HG03457 (cell line): ENCODE measurements around the gene OR14C36.
A peak's percentile ranks its signal among the peaks of the same experiment; 100 is the strongest.
"Not testable (repeated sequence)": the region's sequence is repeated elsewhere in the genome, so short reads cannot be mapped to it uniquely, and the experiment has no call there.

Experiments
- ATAC-seq: cut with Tn5 transposase; IDR thresholded peaks from one replicate; pipeline ENCODE4 v1.9.1; 2021; ENCODE audit warnings: moderate number of reproducible peaks; ENCODE audit not compliant: unreplicated experiment

Gene OR14C36, protein sequence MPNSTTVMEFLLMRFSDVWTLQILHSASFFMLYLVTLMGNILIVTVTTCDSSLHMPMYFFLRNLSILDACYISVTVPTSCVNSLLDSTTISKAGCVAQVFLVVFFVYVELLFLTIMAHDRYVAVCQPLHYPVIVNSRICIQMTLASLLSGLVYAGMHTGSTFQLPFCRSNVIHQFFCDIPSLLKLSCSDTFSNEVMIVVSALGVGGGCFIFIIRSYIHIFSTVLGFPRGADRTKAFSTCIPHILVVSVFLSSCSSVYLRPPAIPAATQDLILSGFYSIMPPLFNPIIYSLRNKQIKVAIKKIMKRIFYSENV

GRCh38 chr1:248348475-248348874 is at the start of gene OR14C36:
OR14C36 (plus strand) TSS chr1:248348775; CDS start chr1:248348775, 0 bp downstream.
- no peak for ATAC-seq

DNA sequence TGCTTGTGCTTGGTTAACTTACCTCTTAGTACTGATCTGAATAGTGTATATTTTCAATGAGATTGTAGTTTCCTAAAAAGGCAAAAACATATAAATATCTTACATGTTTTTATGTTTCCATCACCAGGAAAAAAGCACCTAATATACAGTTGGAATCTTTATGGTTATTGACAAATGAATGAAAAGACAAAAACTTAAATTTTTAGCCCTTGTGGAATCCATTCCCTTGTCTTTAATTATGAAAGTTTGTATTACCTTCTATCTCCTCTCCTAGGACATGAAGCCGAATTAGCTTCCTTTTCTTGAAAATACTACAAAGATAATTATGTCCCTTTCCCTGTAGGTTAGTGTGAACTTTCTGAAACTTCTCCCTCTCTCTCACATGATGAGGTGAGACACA is 45.3 kb upstream of the OR14C36 start, which contains the start of gene OR2T12:
TSS of gene OR2T12 (minus strand) at position 101 of the 400 bp plus-strand sequence. CDS start 7,846 bp downstream, outside the sequence.
- ATAC-seq = no peak

DNA sequence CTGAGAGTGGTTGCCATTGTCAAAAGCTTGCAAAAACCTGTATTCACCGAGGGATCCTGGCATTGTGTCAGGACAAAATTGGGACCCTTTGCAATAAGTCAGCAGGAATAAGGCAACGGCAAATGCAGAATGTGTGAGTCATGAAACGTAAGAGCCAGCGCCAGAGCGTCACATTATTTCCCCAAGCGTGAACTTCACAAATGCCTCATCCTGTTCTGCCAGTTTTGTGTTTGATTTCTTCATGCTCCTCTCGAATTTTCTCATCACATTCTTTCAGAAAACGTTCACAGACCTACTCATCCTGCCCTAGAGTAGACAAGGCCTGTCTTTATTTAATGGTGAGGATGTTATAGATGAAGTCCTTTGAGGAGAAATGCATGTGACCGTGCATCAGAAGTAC is 42.9 kb upstream of the OR14C36 start:
- ATAC-seq = not testable (repeated sequence)

DNA sequence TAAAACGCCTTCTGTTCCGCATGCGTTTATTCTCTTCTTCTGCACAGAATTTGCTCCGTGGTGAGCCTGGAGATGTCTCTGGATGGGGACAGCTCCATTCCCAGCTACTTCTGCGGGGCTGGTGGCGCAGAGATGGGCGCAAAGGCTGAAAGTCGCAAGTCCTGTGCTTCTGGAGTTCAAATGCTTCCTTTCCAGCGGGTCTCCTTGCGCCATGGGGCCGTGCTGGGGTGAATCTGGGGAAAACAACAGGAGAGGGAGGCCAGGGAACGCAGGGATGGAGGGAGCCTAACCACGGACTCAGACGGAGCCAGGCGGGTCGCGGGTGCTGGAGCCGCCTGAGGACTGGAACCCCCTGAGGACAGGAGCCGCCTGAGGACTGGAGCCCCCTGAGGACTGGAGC is 42.5 kb upstream of the OR14C36 start:
- ATAC-seq = no peak

DNA sequence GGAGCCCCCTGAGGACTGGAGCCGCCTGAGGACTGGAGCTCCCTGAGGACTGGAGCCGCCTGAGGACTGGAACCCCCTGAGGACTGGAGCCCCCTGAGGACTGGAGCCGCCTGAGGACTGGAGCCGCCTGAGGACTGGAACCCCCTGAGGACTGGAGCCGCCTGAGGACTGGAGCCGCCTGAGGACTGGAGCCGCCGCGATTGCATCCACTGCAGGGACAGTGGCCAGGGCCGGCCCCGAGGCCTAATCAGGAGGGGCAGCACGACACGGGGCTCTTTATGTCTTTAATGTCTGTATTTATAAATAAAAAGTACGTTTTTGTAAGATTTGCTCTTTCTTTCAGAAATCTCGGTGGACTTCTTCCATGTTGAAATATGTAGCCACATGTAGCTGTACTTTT is 41.8 kb upstream of the OR14C36 start:
- ATAC-seq = not testable (repeated sequence)

GRCh38 chr1:248316796-248317195 is 31.8 kb upstream of the OR14C36 start:
- no peak for ATAC-seq

GRCh38 chr1:248324468-248324867 is 24.1 kb upstream of the OR14C36 start, which contains the start of gene OR2M7:
OR2M7 (minus strand) TSS chr1:248324568; CDS start chr1:248324568, 0 bp downstream.
- ATAC-seq = no peak

- no peak for ATAC-seq
Observed at GRCh38 chr1:248343451-248343850, 5.1 kb upstream of the OR14C36 start.

DNA sequence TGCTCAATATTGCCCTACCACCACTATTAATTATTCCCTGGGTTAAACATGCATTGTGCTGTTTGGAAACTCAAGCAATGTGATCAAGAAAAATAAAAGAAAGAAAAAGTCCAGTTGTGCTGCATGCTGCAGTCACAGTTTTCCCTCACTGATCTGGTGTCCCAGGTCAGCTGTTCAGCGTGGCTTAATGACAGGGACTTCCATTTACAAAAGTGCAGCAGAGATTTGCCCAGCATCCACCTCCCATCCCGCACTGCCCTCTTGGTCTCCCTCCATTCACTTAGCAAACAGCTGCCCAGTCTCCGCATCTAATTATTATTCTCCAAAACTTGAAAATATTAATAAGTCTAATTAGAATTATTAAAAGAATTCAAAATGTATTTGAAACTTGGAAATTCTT is 10.8 kb downstream of the OR14C36 start:
- ATAC-seq = no peak

GRCh38 chr1:248361121-248361715 is 12.6 kb downstream of the OR14C36 start, which contains the start of gene OR2T4:
OR2T4 (plus strand) TSS chr1:248361665; CDS start chr1:248361665, 0 bp downstream.
- no peak for ATAC-seq

DNA sequence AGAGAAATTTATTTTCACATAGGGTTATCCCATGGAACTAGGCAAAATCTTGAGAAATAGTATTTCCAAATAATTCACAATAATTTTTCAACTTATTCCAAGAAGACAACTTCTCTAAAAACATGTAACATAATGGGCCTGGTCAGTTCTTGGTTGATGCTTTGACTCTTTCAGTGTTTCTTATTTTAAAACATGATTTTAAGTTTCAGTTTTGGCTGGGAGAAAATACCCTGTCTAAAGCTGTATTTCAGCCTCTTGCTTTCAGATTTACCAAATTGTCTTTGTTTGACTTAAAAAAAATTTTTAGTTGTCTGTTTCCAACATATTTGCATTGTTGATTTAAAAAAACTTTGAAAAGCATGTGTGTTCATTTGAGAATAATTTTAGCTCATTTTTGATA is 18.0 kb downstream of the OR14C36 start:
- no peak for ATAC-seq

GRCh38 chr1:248372394-248372793 is 23.8 kb downstream of the OR14C36 start:
- peak; percentile 74 for ATAC-seq

GRCh38 chr1:248373761-248374160 is 25.2 kb downstream of the OR14C36 start:
- ATAC-seq = no peak

DNA sequence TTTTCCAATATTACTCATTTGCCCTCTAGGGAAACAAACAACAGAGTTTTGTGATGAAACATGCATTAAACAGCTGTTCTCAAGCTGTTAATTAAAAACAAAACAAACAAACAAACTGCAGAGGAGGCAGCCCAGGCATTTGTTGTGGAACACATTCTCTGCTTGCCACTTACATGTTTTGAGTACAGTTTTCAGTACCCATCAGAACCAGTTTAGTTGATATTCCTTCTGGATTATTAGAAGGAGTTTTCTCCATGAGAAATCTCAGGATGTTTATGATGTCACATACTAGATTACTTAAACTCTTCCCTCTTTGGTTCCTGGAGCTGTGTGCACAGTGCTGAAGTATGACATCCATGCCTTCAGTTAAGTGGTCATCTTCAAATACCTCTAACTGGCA is 26.9 kb downstream of the OR14C36 start, which contains the start of gene OR2T6:
TSS of gene OR2T6 (plus strand) at position 301 of the 400 bp plus-strand sequence. CDS start 11,863 bp downstream, outside the sequence.
- ATAC-seq = no peak

DNA sequence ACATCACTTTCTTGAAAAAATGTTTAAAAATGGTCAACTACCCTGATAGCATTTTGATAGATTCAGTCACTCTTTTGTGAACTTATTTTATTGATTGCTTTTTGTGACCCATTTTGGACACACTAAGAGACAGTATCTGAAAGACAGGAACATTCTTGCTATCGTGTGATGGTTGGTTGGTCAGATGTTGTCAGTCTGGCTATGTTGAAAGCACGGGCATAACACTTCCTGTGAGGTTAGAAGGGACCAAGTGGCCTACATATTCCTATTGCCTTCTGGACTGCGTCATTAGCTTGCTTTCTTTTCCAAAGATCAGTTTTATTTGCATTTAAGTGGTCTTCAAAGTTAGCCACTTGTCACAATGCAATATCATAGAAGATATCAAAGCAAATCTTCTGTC is 28.3 kb downstream of the OR14C36 start:
- ATAC-seq = no peak

GRCh38 chr1:248380854-248381253 is 32.3 kb downstream of the OR14C36 start:
- ATAC-seq = no peak

DNA sequence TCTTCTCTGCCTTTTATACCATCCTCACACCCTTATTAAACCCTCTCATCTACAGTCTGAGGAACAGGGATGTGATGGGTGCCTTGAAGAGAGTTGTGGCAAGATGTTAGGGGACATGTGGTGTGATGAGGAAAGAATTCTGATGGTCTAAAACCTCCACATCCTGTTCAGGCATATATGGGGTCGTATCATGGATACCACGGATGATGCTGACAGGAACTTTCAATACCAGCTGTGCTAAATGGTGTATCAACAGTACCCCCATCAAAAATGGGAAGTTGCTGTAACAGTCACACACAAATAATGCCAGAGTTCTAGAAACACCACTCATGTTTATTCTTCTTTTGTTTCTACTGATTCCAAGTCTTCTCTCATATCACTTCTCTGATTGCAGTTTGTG is 39.9 kb downstream of the OR14C36 start:
- ATAC-seq = no peak

- ATAC-seq = no peak
Observed at GRCh38 chr1:248393050-248393449, 44.5 kb downstream of the OR14C36 start.
